K562 (cell line): ENCODE data around the gene HMCN2. TPM values are rescaled to one million over a fixed set of nuclear protein-coding genes. Genes with fewer than 3 reads are reported as not detected.
A peak's percentile ranks its signal among the peaks of the same experiment; 100 is the strongest.

Experiments
- ARHGAP35 ChIP-seq: fragments of 450-650 bp; IDR thresholded peaks from 2 replicates; pipeline ENCODE4 v1.6.1; 2018; ENCODE audit not compliant: partially characterized antibody
- ARID3A ChIP-seq: IDR thresholded peaks from 2 replicates; pipeline ENCODE4 v1.6.1; 2012; ENCODE audit warnings: low read depth, low read length, improper control_type of control experiment, borderline replicate concordance
- BCOR ChIP-seq: fragments of 450-650 bp; IDR thresholded peaks from 2 replicates; pipeline ENCODE4 v1.6.1; 2016
- CBFA2T2 ChIP-seq: fragments of 450-650 bp; conservative IDR thresholded peaks from 2 replicates; pipeline ENCODE4 v1.6.1; 2017; ENCODE audit warnings: mild to moderate bottlenecking
- E2F4 ChIP-seq: sonication (generic); formaldehyde crosslinking; IDR thresholded peaks from 2 replicates; pipeline ENCODE4 v1.8.0; 2022; ENCODE audit warnings: mild to moderate bottlenecking, low read depth, missing genetic modification reagents
- ESRRA ChIP-seq: fragments of 450-650 bp; IDR thresholded peaks from 2 replicates; pipeline ENCODE4 v1.6.1; 2014; ENCODE audit warnings: low read depth, mild to moderate bottlenecking, moderate library complexity, borderline replicate concordance
- GTF3C2 ChIP-seq: IDR thresholded peaks from 3 replicates; pipeline ENCODE4 v1.6.1; 2011; ENCODE audit warnings: borderline replicate concordance, mild to moderate bottlenecking, moderate library complexity; ENCODE audit not compliant: insufficient read length; ENCODE audit errors: extremely low read depth
- HDAC3 ChIP-seq: fragments of 450-650 bp; IDR thresholded peaks from 2 replicates; pipeline ENCODE4 v1.6.1; 2018; ENCODE audit warnings: borderline replicate concordance, mild to moderate bottlenecking, moderate library complexity; ENCODE audit not compliant: partially characterized antibody
- MEF2D ChIP-seq: conservative IDR thresholded peaks from 2 replicates; pipeline ENCODE4 v1.6.1; 2016; ENCODE audit warnings: low read depth, missing genetic modification characterization, missing compliant biosample characterization
- NR3C1 ChIP-seq: sonication (generic); formaldehyde crosslinking; IDR thresholded peaks from 2 replicates; pipeline ENCODE4 v1.8.1; 2022; ENCODE audit warnings: missing genetic modification reagents
- PCBP1 ChIP-seq: fragments of 200-400 bp; formaldehyde crosslinking; IDR thresholded peaks from 2 replicates; pipeline ENCODE4 v1.6.1; 2018; ENCODE audit warnings: mild to moderate bottlenecking, low read depth, low read length; ENCODE audit not compliant: poor library complexity, severe bottlenecking
- RB1 ChIP-seq: fragments of 450-650 bp; IDR thresholded peaks from 2 replicates; pipeline ENCODE4 v1.6.1; 2017; ENCODE audit warnings: low read depth, mild to moderate bottlenecking
- RBM22 ChIP-seq: fragments of 200-400 bp; formaldehyde crosslinking; IDR thresholded peaks from 2 replicates; pipeline ENCODE4 v1.6.1; 2018; ENCODE audit warnings: low read length, low read depth; ENCODE audit not compliant: poor library complexity, severe bottlenecking
- RNF2 ChIP-seq: sonication (generic); IDR thresholded peaks from 2 replicates; pipeline ENCODE4 v1.6.1; 2016
- ZBTB12 ChIP-seq: fragments of 250-450 bp; sonication (Bioruptor Pico); IDR thresholded peaks from 2 replicates; pipeline ENCODE4 v1.4.0; 2020
- ZBTB9 ChIP-seq: fragments of 450-650 bp; formaldehyde crosslinking; IDR thresholded peaks from 2 replicates; pipeline ENCODE4 v1.4.0; 2020; ENCODE audit warnings: mild to moderate bottlenecking, moderate library complexity
- ZNF217 ChIP-seq: sonication (generic); formaldehyde crosslinking; IDR thresholded peaks from 2 replicates; pipeline ENCODE4 v1.8.0; 2022; ENCODE audit warnings: mild to moderate bottlenecking, missing genetic modification reagents
- ZNF551 ChIP-seq: fragments of 250-450 bp; sonication (Bioruptor Pico); IDR thresholded peaks from 2 replicates; pipeline ENCODE4 v1.5.0; 2021; ENCODE audit warnings: mild to moderate bottlenecking, moderate library complexity
- polyA plus RNA-seq, 8 experiments: library from polyadenylated mRNA; depleted of rRNA in 4 of 8; stranded (reverse) in 5 of 8; unstranded in 3 of 8; fragments of >200 nt; fragmentation: Nextera tagmentation in 2 of 8; fragmentation: Illumina TruSeq in 1 of 8; extraction: Ambion mirVana in 2 of 8; extraction: Trizol in 1 of 8; gene quantifications; 2 replicates each; pipeline versions ENCODE4 v1.2.1 to v1.2.3, GENCODE V29; 2011 to 2014; ENCODE audit warnings: inconsistent platforms in 1 of 8, missing spikeins in 1 of 8
- total RNA-seq, 7 experiments: library from RNA; depleted of rRNA in 6 of 7; stranded (reverse); fragments of >200 nt in 6 of 7; fragmentation: Illumina TruSeq in 2 of 7; extraction: Trizol in 2 of 7; gene quantifications; 2 replicates each; pipeline versions ENCODE4 v1.2.1 to v1.2.3, GENCODE V29; 2011 to 2021; ENCODE audit warnings: low replicate concordance in 1 of 7

Gene HMCN2
- total and polyA plus RNA-seq, 9 of the 15 experiments (the other 6 are each of a cell fraction or from before 2014, with no cell fraction given), result 0.01 TPM; not detected in 8

GRCh38 chr9:130264414-130265350 is 878 bp upstream of the HMCN2 start (continued):
- no peak for TF ChIP-seq ARID3A
- no peak for TF ChIP-seq ZNF551 (CRISPR knock-in tag)
- TF ChIP-seq RNF2, result no peak
- TF ChIP-seq ARHGAP35, result no peak
- no peak for TF ChIP-seq CBFA2T2
- TF ChIP-seq HDAC3, result no peak
- peak; percentile 17; the same call in 1 of the 2 replicates for TF ChIP-seq ESRRA
- TF ChIP-seq ZNF217 (CRISPR knock-in tag), result no peak
- TF ChIP-seq RBM22, result no peak
- TF ChIP-seq BCOR, result 0 out of 2 replicates have a peak, but pooled peaks have one; percentile 52
- TF ChIP-seq GTF3C2, result no peak
- TF ChIP-seq NR3C1, result no peak
- TF ChIP-seq E2F4, result no peak
- TF ChIP-seq ZBTB9 (CRISPR knock-in tag), result no peak
- TF ChIP-seq RB1, result no peak
- no peak for TF ChIP-seq MEF2D (tag)
- no peak for TF ChIP-seq ZBTB12 (CRISPR knock-in tag)
- TF ChIP-seq PCBP1, result no peak
